ENCODE data around the gene DDX39A. TPM values are rescaled to one million over a fixed set of nuclear protein-coding genes. Genes with fewer than 3 reads are reported as not detected.

Gene DDX39A
- total RNA-seq, 4 donors from 2014 or later, result 31.4 to 55.5 (median 43.4) TPM

- H3K4me3 ChIP-seq, result no peak overlapping the region
- H3K4me1 ChIP-seq, result peaks cover 0 to 57% (median 17%) of the 10 kb centered on the region in 3 donors
- TF ChIP-seq CTCF (IDR thresholded peaks at IDR 0.05) (no peak), EP300 (IDR thresholded peaks at IDR 0.05) (no peak), POLR2AphosphoS5 (IDR thresholded peaks at IDR 0.05) (no peak), POLR2A (IDR thresholded peaks at IDR 0.05) (no peak)
- H3K36me3 ChIP-seq, result peaks cover 0 to 60% of the 10 kb centered on the region in 2 donors
- no peaks in the 10 kb centered on the region for H3K9me3 ChIP-seq
- no peak overlapping the region for H3K27ac ChIP-seq
- no peak for ATAC-seq
- H3K27me3 ChIP-seq, result no peaks in the 10 kb centered on the region
- 100% methylated on average over 1 of the region's 25 CpGs; no CpG with 5 or more reads in 1 of the 2 donors for WGBS, 2 donors (ENCODE audit: low coverage in 1 of 2)
Observed at GRCh38 chr19:14412324-14412995, 6.7 kb downstream of the DDX39A start.

GRCh38 chr19:14411938-14412245, 7.2 kb downstream of the DDX39A start:
- no peak overlapping the region for H3K4me3 ChIP-seq
- WGBS, 2 donors (ENCODE audit: low coverage in 1 of 2), result 86% methylated on average over 1 of the region's 8 CpGs; no CpG with 5 or more reads in 1 of the 2 donors
- H3K36me3 ChIP-seq, result peaks cover 0 to 66% of the 10 kb centered on the region in 2 donors
- H3K27ac ChIP-seq, result no peak overlapping the region
- H3K9me3 ChIP-seq, result no peaks in the 10 kb centered on the region
- peaks cover 0 to 54% (median 13%) of the 10 kb centered on the region in 3 donors for H3K4me1 ChIP-seq
- H3K27me3 ChIP-seq, result no peaks in the 10 kb centered on the region
- TF ChIP-seq EP300 (IDR thresholded peaks at IDR 0.05) (no peak), CTCF (IDR thresholded peaks at IDR 0.05) (no peak), POLR2A (IDR thresholded peaks at IDR 0.05) (no peak), POLR2AphosphoS5 (IDR thresholded peaks at IDR 0.05) (no peak)
- no peak for ATAC-seq

- H3K27ac ChIP-seq, result no peak overlapping the region
- TF ChIP-seq EP300 (IDR thresholded peaks at IDR 0.05) (no peak), POLR2AphosphoS5 (IDR thresholded peaks at IDR 0.05) (no peak), CTCF (IDR thresholded peaks at IDR 0.05) (no peak), POLR2A (IDR thresholded peaks at IDR 0.05) (no peak)
- ATAC-seq, result no peak
- peaks cover 0 to 54% (median 9%) of the 10 kb centered on the region in 3 donors for H3K4me1 ChIP-seq
- no peak overlapping the region for H3K4me3 ChIP-seq
- H3K9me3 ChIP-seq, result no peaks in the 10 kb centered on the region
- 69% methylated on average over 5 of the region's 19 CpGs; no CpG with 5 or more reads in 1 of the 2 donors for WGBS, 2 donors (ENCODE audit: low coverage in 1 of 2)
- peaks cover 0 to 71% of the 10 kb centered on the region in 2 donors for H3K36me3 ChIP-seq
- no peaks in the 10 kb centered on the region for H3K27me3 ChIP-seq
Observed at GRCh38 chr19:14411161-14411937, 7.8 kb downstream of the DDX39A start.

DNA sequence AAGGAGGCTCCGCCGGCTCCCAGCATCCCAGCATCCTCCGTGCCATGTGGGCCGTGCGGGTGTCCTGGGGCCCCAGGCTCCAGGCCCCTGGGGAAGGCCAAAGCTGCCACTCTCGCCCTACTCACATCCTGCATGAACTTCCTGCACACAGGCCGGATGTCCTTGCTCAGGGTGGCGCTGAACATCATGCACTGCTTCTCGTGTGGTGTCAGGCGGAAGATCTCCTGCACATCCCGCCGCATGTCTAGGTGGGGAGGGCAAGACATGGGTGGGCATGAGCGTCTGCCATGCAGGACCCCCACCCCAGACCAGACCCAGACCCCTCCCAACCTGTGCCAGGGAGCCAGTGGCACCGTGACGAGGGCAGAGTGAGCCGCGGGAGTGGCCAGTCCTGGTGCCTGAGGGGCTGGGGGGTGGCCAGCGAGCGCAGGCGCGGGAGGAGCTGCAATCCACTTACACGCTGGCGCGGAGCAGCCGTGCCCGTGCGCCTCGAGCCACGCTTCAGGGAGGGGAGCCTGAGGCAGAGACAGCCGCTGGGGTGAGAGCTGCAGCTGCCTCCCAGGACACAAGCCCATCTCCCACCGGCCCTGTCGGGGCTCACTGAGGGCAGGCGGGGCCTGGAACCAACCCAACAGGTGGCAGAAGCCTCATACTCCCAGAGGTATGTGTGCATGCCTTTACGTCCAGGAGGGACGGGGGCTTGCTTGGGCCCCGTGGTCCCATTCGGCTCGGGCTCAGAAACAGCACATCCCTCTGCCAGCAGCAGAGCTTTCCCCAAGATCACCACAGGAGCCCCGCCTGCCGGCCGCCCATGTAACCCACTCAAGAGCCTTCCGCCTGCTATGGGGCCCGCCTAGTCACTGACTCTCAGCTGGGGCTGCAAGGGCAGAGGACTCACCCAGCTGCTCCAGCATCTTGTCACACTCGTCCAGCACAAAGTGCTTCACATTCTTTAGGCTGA, 8.8 kb downstream of the DDX39A start:
- H3K4me3 ChIP-seq, result no peak overlapping the region
- TF ChIP-seq POLR2A (IDR thresholded peaks at IDR 0.05) (no peak), POLR2AphosphoS5 (IDR thresholded peaks at IDR 0.05) (no peak), CTCF (IDR thresholded peaks at IDR 0.05) (no peak), EP300 (IDR thresholded peaks at IDR 0.05) (no peak)
- H3K9me3 ChIP-seq, result no peaks in the 10 kb centered on the region
- ATAC-seq, result no peak
- no peaks in the 10 kb centered on the region for H3K27me3 ChIP-seq
- no CpG with 5 or more reads among the region's 44 CpGs for WGBS, 2 donors (ENCODE audit: low coverage in 1 of 2)
- peaks cover 0 to 54% (median 8%) of the 10 kb centered on the region in 3 donors for H3K4me1 ChIP-seq
- H3K27ac ChIP-seq, result no peak overlapping the region
- peaks cover 0 to 76% of the 10 kb centered on the region in 2 donors for H3K36me3 ChIP-seq

All from gastroesophageal sphincter (tissue), 4 donors.